ENCODE results near the gene SCN5A. TPM values are rescaled to one million over a fixed set of nuclear protein-coding genes. Genes with fewer than 3 reads are reported as not detected.

Gene SCN5A
- total and polyA plus RNA-seq, 2 of the 4 experiments (the other 2 are of a cell fraction) = 1.9 to 2.0 TPM

GRCh38 chr3:38578551-38578950, 70.9 kb downstream of the SCN5A start:
- H3K4ac ChIP-seq (ENCODE audit: low read depth, low read length) = no peak overlapping the region
- no peak overlapping the region for H4K5ac ChIP-seq (ENCODE audit: low read depth, low read length)
- H3K18ac ChIP-seq (ENCODE audit: low read depth, low read length) = no peak overlapping the region
- H3K14ac ChIP-seq (replicated peaks; ENCODE audit: low read depth, low read length) = no peak overlapping the region
- TF ChIP-seq RCOR1 (IDR thresholded peaks at IDR 0.05; ENCODE audit: insufficient replicate concordance, low read length) (no peak), MAZ (IDR thresholded peaks at IDR 0.05; ENCODE audit: borderline replicate concordance, low read depth, low read length) (no peak)
- no peak overlapping the region for H3K56ac ChIP-seq (ENCODE audit: extremely low read depth, insufficient read depth, low read length)
- H2AK9ac ChIP-seq (replicated peaks; ENCODE audit: low read depth, low read length, poor library complexity) = no peak overlapping the region
- H3K9me1 ChIP-seq (ENCODE audit: insufficient read depth, low read length) = 0 out of 2 replicates have a peak, but pooled peaks cover 8% of the 10 kb centered on the region
- H3K27ac ChIP-seq (ENCODE audit: insufficient read depth, low read length) = no peak overlapping the region
- no peaks in the 10 kb centered on the region for H3K4me1 ChIP-seq (ENCODE audit: control insufficient read depth, insufficient read depth, low read length)
- H3K27me3 ChIP-seq (ENCODE audit: control insufficient read depth, insufficient read depth, low read length) = no peaks in the 10 kb centered on the region
- ChIA-PET CTCF (no interaction called here), POLR2A (ENCODE audit: unreplicated experiment) (no interaction called here)
- H3K4me2 ChIP-seq (ENCODE audit: low read depth, low read length) = no peak overlapping the region
- no peak overlapping the region for H3K23ac ChIP-seq (ENCODE audit: low read depth, low read length)
- H2AFZ ChIP-seq (replicated peaks; ENCODE audit: low read length, poor library complexity) = no peak overlapping the region
- no peak overlapping the region for H4K91ac ChIP-seq (ENCODE audit: insufficient read depth, low read depth, low read length)
- H2BK15ac ChIP-seq (ENCODE audit: low read depth, low read length) = no peak overlapping the region
- no peak overlapping the region for H3K4me3 ChIP-seq (ENCODE audit: insufficient read depth, low read depth, low read length)
- WGBS, 2 experiments (ENCODE audit: extremely low coverage in 2 of 2, insufficient read length in 1 of 2) = 80% methylated on average over 4 of the region's 9 CpGs; no CpG with 5 or more reads in 1 of the 2 experiments
- no TSS peak for BruUV-seq (replicated peaks)
- in situ Hi-C loops (cut with MboI; ENCODE audit: low sequenced_read_pairs) = no loop called here
- intact Hi-C loops (cut with micrococcal nuclease) = no loop called here
- H2BK5ac ChIP-seq (ENCODE audit: low read depth, low read length, poor library complexity, severe bottlenecking) = no peak overlapping the region
- no peak overlapping the region for H4K8ac ChIP-seq (ENCODE audit: low read depth in 2 of 2, low read length in 2 of 2)
- no peaks in the 10 kb centered on the region for H3K9me3 ChIP-seq (ENCODE audit: control insufficient read depth, insufficient read depth, low read length)
- no peaks in the 10 kb centered on the region for H3K36me3 ChIP-seq (ENCODE audit: control insufficient read depth, insufficient read depth, low read length)
- no peak for ATAC-seq (ENCODE audit: low read depth)
- H3K79me1 ChIP-seq (ENCODE audit: low read depth in 1 of 2, low read length in 2 of 2) = no peaks in the 10 kb centered on the region
- H2BK120ac ChIP-seq (ENCODE audit: low read depth, low read length) = no peak overlapping the region
- H2AK5ac ChIP-seq (ENCODE audit: low read depth, low read length) = no peak overlapping the region
- dilution Hi-C loops (cut with HindIII; ENCODE audit: low sequenced_read_pairs, unreplicated experiment) = no loop called here
- H3K9ac ChIP-seq (ENCODE audit: low read depth, low read length) = no peak overlapping the region
- no peak for DNase-seq
- H2BK20ac ChIP-seq (ENCODE audit: low read depth, low read length) = no peak overlapping the region
- H4K20me1 ChIP-seq (ENCODE audit: insufficient read depth, low read length) = no peaks in the 10 kb centered on the region

Data from IMR-90 (cell line).